GM19438 (cell line): ENCODE data around the gene CHAD.

Experiments
- ATAC-seq: cut with Tn5 transposase; IDR thresholded peaks from one replicate; pipeline ENCODE4 v1.9.1; 2021; ENCODE audit warnings: low read depth; ENCODE audit not compliant: unreplicated experiment

The CHAD gene

GRCh38 chr17:50468304-50469207, at the start of gene CHAD:
CHAD (minus strand) TSS chr17:50468880; CDS start chr17:50468813, 67 bp downstream.
- no peak for ATAC-seq

GRCh38 chr17:50517504-50518383, 49.1 kb upstream of the CHAD start:
- ATAC-seq: no peak

- ATAC-seq: no peak
Measured at GRCh38 chr17:50517011-50517410, 48.3 kb upstream of the CHAD start.

GRCh38 chr17:50514936-50515702, 46.4 kb upstream of the CHAD start:
- ATAC-seq: no peak

- no peak for ATAC-seq
Measured at GRCh38 chr17:50514388-50514787, 45.7 kb upstream of the CHAD start.

- no peak for ATAC-seq
Measured at GRCh38 chr17:50513495-50513894, 44.8 kb upstream of the CHAD start.

GRCh38 chr17:50511058-50511457, 42.4 kb upstream of the CHAD start:
- ATAC-seq: peak; percentile 74

GRCh38 chr17:50508573-50509460, 40.1 kb upstream of the CHAD start:
- no peak for ATAC-seq

GRCh38 chr17:50507871-50508572, 39.3 kb upstream of the CHAD start, which contains the start of gene MYCBPAP:
MYCBPAP (plus strand) TSS chr17:50508439; CDS start chr17:50508675, 236 bp downstream.
- no peak for ATAC-seq

GRCh38 chr17:50506298-50506697, 37.6 kb upstream of the CHAD start:
- ATAC-seq: no peak

- ATAC-seq: no peak
Measured at GRCh38 chr17:50505591-50506130, 37.0 kb upstream of the CHAD start.

- no peak for ATAC-seq
Measured at GRCh38 chr17:50502301-50502990, 33.8 kb upstream of the CHAD start.

GRCh38 chr17:50501054-50501453, 32.4 kb upstream of the CHAD start:
- ATAC-seq: no peak

- no peak for ATAC-seq
Measured at GRCh38 chr17:50499721-50500120, 31.0 kb upstream of the CHAD start.

GRCh38 chr17:50499270-50499669, 30.6 kb upstream of the CHAD start:
- ATAC-seq: no peak

GRCh38 chr17:50498021-50498874, 29.6 kb upstream of the CHAD start:
- no peak for ATAC-seq

GRCh38 chr17:50495918-50496317, 27.2 kb upstream of the CHAD start:
- ATAC-seq: no peak
